Pancreas (tissue), 10 donors: Measurements from ENCODE around the gene SERP1. TPM values are rescaled to one million over a fixed set of nuclear protein-coding genes. Genes with fewer than 3 reads are reported as not detected.

Source experiments
- ATAC-seq, 4 donors: fragments of 200-7000 bp; cut with Tn5 transposase; one replicate each; pipeline versions ENCODE4 v1.8.0 to v1.9.1; 2020; ENCODE audit warnings: mild to moderate bottlenecking in 4 of 4, moderate library complexity in 4 of 4
- DNase-seq, 6 donors: peaks; one replicate each; pipeline ENCODE4 v3.0.0-alpha.2; 2020
- FAIRE-seq: peaks from 2 replicates; lab custom pipeline; 2012; peaks lifted over from hg19 to GRCh38; lab: Jason Lieb, UNC
- H3K27ac ChIP-seq, 4 donors: fragments of 200-600 bp; sonication (generic); 1 replicate in 3 of 4; 2 replicates in 1 of 4; pipeline versions ENCODE4 v1.5.0 to v1.8.0; 2020
- H3K27me3 ChIP-seq, 4 donors: fragments of 200-600 bp; one replicate each; pipeline ENCODE4 v1.8.0; 2021
- H3K36me3 ChIP-seq, 3 donors: fragments of 200-600 bp; sonication (generic) in 1 of 3; one replicate each; pipeline versions ENCODE4 v1.5.0 to v1.8.0; 2020 to 2021
- H3K4me1 ChIP-seq, 3 donors: fragments of 200-600 bp; one replicate each; pipeline ENCODE4 v1.8.0; 2021
- H3K4me3 ChIP-seq, 4 donors: fragments of 200-600 bp; sonication (generic) in 2 of 4; one replicate each; pipeline versions ENCODE4 v1.5.0 to v1.8.0; 2020 to 2021
- H3K9me3 ChIP-seq, 4 donors: fragments of 200-600 bp; one replicate each; pipeline ENCODE4 v1.8.0; 2021
- WGBS, 2 donors: extraction: QIAGEN DNeasy Blood & Tissue Kit; methylation state at CpG; one replicate each; pipeline ENCODE4 v1.1.7; 2013; 5-methylcytosine and 5-hydroxymethylcytosine counted together
- intact Hi-C, 3 donors: fragments of 100-400 bp; cut with DNase I; formaldehyde crosslinking; loops; one replicate each; pipeline versions ENCODE4 v1.11.1 to v1.14.2; 2022
- polyA plus RNA-seq, 2 donors: library from polyadenylated mRNA; stranded (reverse); fragments of 200-250 nt; gene quantifications; one replicate each; pipeline ENCODE4 v1.2.3, GENCODE V29; 2013
- total RNA-seq, 6 donors: library from RNA; stranded (reverse); fragmentation: NEBNext Ultra II Directional in 4 of 6; extraction: Animal tissue kit (Norgen Biotek cat#: 25700) in 4 of 6; gene quantifications; one replicate each; pipeline versions ENCODE4 v1.2.1 to v1.2.4, GENCODE V29; 2021 to 2023
- TF ChIP-seq, protein P1 (sequence below), 4 donors: fragments of 200-600 bp; sonication (generic) in 3 of 4; IDR thresholded peaks; one replicate each; pipeline versions ENCODE4 v1.5.0 to v1.8.0; 2021; ENCODE audit warnings: antibody characterized with exemption in 4 of 4
- donor health status: healthy with polysubstance abuse.
- donor health status: DM: no; HTN: no; CAD: no; lungs with moderate emphysema.
- donor health status: DM: no; HTN: no; CAD: no.
- donor health status: control.
- donor health status: control.
- donor health status: Bipolar disorder and iron deficiency.
- donor health status: DM: yes; HTN: yes; CAD: no.
- donor health status: DM: no; HTN: no; CAD: no.
- donor health status: DM: no; HTN: no; CAD: no.
- donor health status: DM: yes; HTN: yes; CAD: no.

SERP1 gene
- total and polyA plus RNA-seq, 8 donors = 69.2 to 197 (median 137) TPM

DNA sequence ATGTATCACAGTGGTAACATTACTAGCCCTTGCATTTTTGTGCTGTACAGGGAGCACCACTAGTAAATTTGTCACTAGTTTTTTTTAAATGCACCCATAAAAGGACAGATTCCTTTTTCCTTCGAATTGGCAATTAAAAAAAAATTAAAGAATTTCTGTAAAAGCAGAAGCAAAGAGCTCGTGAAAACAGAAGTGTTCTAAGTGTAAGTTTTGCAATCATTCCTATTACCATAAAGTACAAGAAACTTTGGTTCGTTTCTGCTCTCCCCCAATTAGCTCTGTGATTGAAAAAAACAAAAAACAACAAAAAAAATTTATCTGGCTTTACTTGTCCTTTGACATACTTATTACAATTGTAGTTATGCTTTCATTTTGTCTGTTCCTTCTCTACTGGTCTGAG is 5.3 kb downstream of the SERP1 start:
- H3K4me1 ChIP-seq = peaks cover 51 to 60% (median 54%) of the 10 kb centered on the region in 3 donors
- H3K27ac ChIP-seq = peak overlapping the region in 1 of 4 donors; percentile 10
- no peak for DNase-seq
- H3K27me3 ChIP-seq = no peaks in the 10 kb centered on the region
- H3K4me3 ChIP-seq = no peak overlapping the region
- no peak for FAIRE-seq
- WGBS, 2 donors = 71 to 83% methylated on average over 3 of the region's 3 CpGs
- H3K9me3 ChIP-seq = no peaks in the 10 kb centered on the region
- TF ChIP-seq, protein P1, sequence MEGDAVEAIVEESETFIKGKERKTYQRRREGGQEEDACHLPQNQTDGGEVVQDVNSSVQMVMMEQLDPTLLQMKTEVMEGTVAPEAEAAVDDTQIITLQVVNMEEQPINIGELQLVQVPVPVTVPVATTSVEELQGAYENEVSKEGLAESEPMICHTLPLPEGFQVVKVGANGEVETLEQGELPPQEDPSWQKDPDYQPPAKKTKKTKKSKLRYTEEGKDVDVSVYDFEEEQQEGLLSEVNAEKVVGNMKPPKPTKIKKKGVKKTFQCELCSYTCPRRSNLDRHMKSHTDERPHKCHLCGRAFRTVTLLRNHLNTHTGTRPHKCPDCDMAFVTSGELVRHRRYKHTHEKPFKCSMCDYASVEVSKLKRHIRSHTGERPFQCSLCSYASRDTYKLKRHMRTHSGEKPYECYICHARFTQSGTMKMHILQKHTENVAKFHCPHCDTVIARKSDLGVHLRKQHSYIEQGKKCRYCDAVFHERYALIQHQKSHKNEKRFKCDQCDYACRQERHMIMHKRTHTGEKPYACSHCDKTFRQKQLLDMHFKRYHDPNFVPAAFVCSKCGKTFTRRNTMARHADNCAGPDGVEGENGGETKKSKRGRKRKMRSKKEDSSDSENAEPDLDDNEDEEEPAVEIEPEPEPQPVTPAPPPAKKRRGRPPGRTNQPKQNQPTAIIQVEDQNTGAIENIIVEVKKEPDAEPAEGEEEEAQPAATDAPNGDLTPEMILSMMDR (IDR thresholded peaks at IDR 0.05) = no peak
- H3K36me3 ChIP-seq = peaks cover 0 to 29% (median 0%) of the 10 kb centered on the region in 3 donors
- intact Hi-C loops = no loop called here
- no peak for ATAC-seq

DNA sequence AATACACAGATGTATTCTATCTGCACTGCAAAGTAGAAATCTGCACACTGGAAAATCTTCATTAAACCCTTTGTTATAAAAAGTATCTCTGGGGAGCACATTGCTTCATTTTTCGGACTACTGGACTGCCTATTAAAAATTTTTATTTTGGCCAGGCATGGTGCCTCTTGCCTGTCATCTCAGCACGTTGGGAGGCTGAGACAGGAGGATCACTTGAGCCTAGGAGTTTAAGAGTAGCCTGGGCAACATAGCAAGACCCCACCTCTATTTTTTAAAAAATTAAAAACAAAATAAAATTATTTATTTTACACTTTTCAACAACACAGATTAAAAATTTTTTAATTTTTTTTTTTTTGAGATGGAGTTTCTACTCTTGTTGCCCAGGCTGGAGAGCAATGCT is 6.0 kb downstream of the SERP1 start:
- peaks cover 51 to 60% (median 54%) of the 10 kb centered on the region in 3 donors for H3K4me1 ChIP-seq
- intact Hi-C loops = no loop called here
- no peaks in the 10 kb centered on the region for H3K27me3 ChIP-seq
- peaks cover 0 to 29% (median 0%) of the 10 kb centered on the region in 3 donors for H3K36me3 ChIP-seq
- no peaks in the 10 kb centered on the region for H3K9me3 ChIP-seq
- 75 to 78% methylated on average over 2 of the region's 2 CpGs for WGBS, 2 donors
- DNase-seq (no peak), ATAC-seq (no peak), FAIRE-seq (no peak)
- no peak overlapping the region for H3K27ac ChIP-seq
- TF ChIP-seq, protein P1 (IDR thresholded peaks at IDR 0.05) = no peak
- no peak overlapping the region for H3K4me3 ChIP-seq

DNA sequence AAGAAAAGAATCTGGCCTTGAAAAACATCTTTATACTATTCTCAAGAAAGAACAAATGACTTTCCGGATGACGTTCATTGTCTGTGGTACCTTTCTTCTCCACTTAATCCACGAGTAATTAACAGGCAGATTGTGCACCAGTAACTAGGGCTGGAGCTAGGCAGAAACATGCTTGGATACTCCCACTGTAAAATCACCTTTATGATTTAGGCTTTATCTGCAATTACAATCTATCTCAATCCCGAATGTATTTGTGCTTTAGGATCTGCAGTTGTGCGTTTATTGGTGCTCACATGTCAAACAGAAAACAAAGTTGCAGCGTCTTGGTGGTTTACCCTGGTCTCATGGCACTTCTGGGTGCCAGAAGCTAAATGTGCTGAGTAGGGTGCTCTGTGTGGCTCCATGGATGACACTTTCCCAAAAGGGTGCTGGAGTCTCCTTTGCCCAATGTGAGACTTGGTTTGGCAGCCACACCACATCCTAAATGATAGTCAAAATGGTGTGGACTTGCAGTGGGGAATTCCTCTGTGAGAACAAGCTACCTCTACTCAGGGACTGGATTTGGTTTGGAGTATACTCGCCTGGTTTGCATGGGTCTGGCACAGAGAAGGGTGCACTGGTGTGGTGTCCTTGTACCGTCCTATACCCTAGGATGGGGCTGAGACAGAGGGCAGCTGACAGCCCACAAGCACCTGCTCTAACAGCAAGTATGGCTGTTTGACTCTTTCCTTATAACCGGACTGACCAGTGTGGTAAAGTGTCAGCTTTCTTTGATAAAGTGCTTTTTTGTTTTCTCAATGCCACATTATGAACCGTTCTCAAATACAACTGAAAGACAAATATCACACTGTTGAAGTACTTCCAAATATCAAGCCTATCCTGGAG is 7.7 kb downstream of the SERP1 start:
- WGBS, 2 donors = 20 to 22% methylated on average over 10 of the region's 10 CpGs
- TF ChIP-seq, protein P1 (IDR thresholded peaks at IDR 0.05) = no peak
- Histone ChIP-seq H3K4me1 (peaks cover 41 to 52% (median 45%) of the 10 kb centered on the region in 3 donors), H3K4me3 (no peak overlapping the region), H3K27ac (peak overlapping the region in 3 of 4 donors; percentile 44 to 59 (median 50)), H3K9me3 (no peaks in the 10 kb centered on the region), H3K36me3 (peaks cover 0 to 23% (median 0%) of the 10 kb centered on the region in 3 donors), H3K27me3 (no peaks in the 10 kb centered on the region)
- FAIRE-seq (no peak), ATAC-seq (peak; percentile 81 to 90 (median 88)), DNase-seq (peak in 4 of 6 donors; percentile 35 to 59 (median 54))
- intact Hi-C loops = loop anchor here in 1 of 3 donors (10.0 kb wide), 1 partner anchor 326 kb away; no protein-coding TSS in a partner anchor

DNA sequence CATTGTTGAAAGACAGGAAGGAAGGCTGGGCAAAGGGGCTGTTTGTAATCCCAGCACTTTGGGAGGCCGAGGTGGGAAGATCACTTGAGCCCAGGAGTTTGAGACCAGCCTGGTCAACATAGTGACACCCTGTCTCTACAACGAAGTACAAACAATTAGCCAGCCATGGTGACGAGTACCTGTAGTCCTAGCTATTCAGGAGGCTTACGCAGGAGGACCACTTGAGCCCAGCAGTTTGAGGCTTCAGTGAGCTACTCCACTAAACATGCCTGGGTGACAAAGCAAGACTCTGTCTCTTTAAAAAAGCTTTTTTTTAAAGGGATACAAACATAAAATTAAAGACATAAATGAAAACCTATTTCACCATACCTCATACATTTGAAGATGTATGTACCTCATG is 11.1 kb downstream of the SERP1 start:
- WGBS, 2 donors = 85 to 88% methylated on average over 4 of the region's 4 CpGs
- FAIRE-seq (no peak), ATAC-seq (no peak)

More for the DNA sequence above, 11.1 kb downstream of the SERP1 start:
- Histone ChIP-seq H3K9me3 (no peaks in the 10 kb centered on the region), H3K36me3 (no peaks in the 10 kb centered on the region), H3K4me1 (peaks cover 17 to 24% (median 23%) of the 10 kb centered on the region in 3 donors), H3K27ac (no peak overlapping the region), H3K4me3 (no peak overlapping the region), H3K27me3 (no peaks in the 10 kb centered on the region)
- DNase-seq = no peak
- intact Hi-C loops = loop anchor here in 1 of 3 donors (10.0 kb wide), 1 partner anchor 330 kb away; no protein-coding TSS in a partner anchor
- TF ChIP-seq, protein P1 (IDR thresholded peaks at IDR 0.05) = no peak
